Measurements from ENCODE around the gene CHRM2.

The CHRM2 gene

GRCh38 chr7:136910771-136911170 lies 42.3 kb downstream of the CHRM2 start:
- Histone ChIP-seq H3K4me1 (ENCODE audit: insufficient read depth, poor library complexity, severe bottlenecking) (no peaks in the 10 kb centered on the region), H3K27ac (ENCODE audit: poor library complexity, severe bottlenecking) (no peak overlapping the region), H3K36me3 (ENCODE audit: low read depth) (no peaks in the 10 kb centered on the region), H3K9me3 (ENCODE audit: severe bottlenecking) (no peaks in the 10 kb centered on the region), H3K27me3 (ENCODE audit: insufficient read depth, poor library complexity, severe bottlenecking) (no peaks in the 10 kb centered on the region), H3K4me3 (ENCODE audit: severe bottlenecking) (no peak overlapping the region)
- TF ChIP-seq, protein P1, sequence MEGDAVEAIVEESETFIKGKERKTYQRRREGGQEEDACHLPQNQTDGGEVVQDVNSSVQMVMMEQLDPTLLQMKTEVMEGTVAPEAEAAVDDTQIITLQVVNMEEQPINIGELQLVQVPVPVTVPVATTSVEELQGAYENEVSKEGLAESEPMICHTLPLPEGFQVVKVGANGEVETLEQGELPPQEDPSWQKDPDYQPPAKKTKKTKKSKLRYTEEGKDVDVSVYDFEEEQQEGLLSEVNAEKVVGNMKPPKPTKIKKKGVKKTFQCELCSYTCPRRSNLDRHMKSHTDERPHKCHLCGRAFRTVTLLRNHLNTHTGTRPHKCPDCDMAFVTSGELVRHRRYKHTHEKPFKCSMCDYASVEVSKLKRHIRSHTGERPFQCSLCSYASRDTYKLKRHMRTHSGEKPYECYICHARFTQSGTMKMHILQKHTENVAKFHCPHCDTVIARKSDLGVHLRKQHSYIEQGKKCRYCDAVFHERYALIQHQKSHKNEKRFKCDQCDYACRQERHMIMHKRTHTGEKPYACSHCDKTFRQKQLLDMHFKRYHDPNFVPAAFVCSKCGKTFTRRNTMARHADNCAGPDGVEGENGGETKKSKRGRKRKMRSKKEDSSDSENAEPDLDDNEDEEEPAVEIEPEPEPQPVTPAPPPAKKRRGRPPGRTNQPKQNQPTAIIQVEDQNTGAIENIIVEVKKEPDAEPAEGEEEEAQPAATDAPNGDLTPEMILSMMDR (IDR thresholded peaks at IDR 0.05; ENCODE audit: poor library complexity, severe bottlenecking) = no peak
- DNase-seq (ENCODE audit: low spot score) (no peak), ATAC-seq (ENCODE audit: low read depth) (no peak)

GRCh38 chr7:136911344-136911743 lies 42.9 kb downstream of the CHRM2 start:
- Histone ChIP-seq H3K36me3 (ENCODE audit: low read depth) (no peaks in the 10 kb centered on the region), H3K27ac (ENCODE audit: poor library complexity, severe bottlenecking) (no peak overlapping the region), H3K4me3 (ENCODE audit: severe bottlenecking) (no peak overlapping the region), H3K27me3 (ENCODE audit: insufficient read depth, poor library complexity, severe bottlenecking) (no peaks in the 10 kb centered on the region), H3K4me1 (ENCODE audit: insufficient read depth, poor library complexity, severe bottlenecking) (no peaks in the 10 kb centered on the region), H3K9me3 (ENCODE audit: severe bottlenecking) (no peaks in the 10 kb centered on the region)
- DNase-seq (ENCODE audit: low spot score) (no peak), ATAC-seq (ENCODE audit: low read depth) (no peak)
- TF ChIP-seq, protein P1 (IDR thresholded peaks at IDR 0.05; ENCODE audit: poor library complexity, severe bottlenecking) = no peak

GRCh38 chr7:136912339-136912738 lies 43.9 kb downstream of the CHRM2 start:
- Histone ChIP-seq H3K4me1 (ENCODE audit: insufficient read depth, poor library complexity, severe bottlenecking) (no peaks in the 10 kb centered on the region), H3K27ac (ENCODE audit: poor library complexity, severe bottlenecking) (no peak overlapping the region), H3K27me3 (ENCODE audit: insufficient read depth, poor library complexity, severe bottlenecking) (no peaks in the 10 kb centered on the region), H3K4me3 (ENCODE audit: severe bottlenecking) (no peak overlapping the region), H3K36me3 (ENCODE audit: low read depth) (no peaks in the 10 kb centered on the region), H3K9me3 (ENCODE audit: severe bottlenecking) (no peaks in the 10 kb centered on the region)
- DNase-seq (ENCODE audit: low spot score) (no peak), ATAC-seq (ENCODE audit: low read depth) (no peak)
- TF ChIP-seq, protein P1 (IDR thresholded peaks at IDR 0.05; ENCODE audit: poor library complexity, severe bottlenecking) = no peak

- TF ChIP-seq, protein P1 (IDR thresholded peaks at IDR 0.05; ENCODE audit: poor library complexity, severe bottlenecking) = no peak
- Histone ChIP-seq H3K4me3 (ENCODE audit: severe bottlenecking) (no peak overlapping the region), H3K27ac (ENCODE audit: poor library complexity, severe bottlenecking) (no peak overlapping the region), H3K27me3 (ENCODE audit: insufficient read depth, poor library complexity, severe bottlenecking) (no peaks in the 10 kb centered on the region), H3K36me3 (ENCODE audit: low read depth) (no peaks in the 10 kb centered on the region), H3K9me3 (ENCODE audit: severe bottlenecking) (no peaks in the 10 kb centered on the region), H3K4me1 (ENCODE audit: insufficient read depth, poor library complexity, severe bottlenecking) (no peaks in the 10 kb centered on the region)
- no peak for ATAC-seq (ENCODE audit: low read depth)
- no peak for DNase-seq (ENCODE audit: low spot score)
These were observed 45.6 kb downstream of the CHRM2 start for GRCh38 chr7:136914016-136914415.

DNA sequence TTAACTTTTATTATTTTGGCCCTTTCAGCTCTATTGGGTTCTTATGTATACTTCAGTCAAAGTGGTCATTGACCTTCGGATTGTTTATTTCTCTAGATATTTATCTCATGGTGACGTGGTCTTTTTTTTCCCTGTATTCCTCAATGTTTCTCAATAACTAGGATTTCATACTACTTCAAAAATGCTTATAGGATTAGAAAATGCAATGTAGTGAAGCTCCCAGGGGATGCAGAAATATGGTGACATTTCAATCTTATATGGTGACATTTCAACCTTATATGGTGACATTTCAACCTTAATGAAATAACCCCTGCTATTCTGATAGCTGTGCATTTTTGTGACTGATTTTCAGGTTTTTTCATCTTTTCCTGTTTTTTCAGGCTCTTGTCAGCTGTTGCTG lies 51.4 kb downstream of the CHRM2 start:
- TF ChIP-seq, protein P1 (IDR thresholded peaks at IDR 0.05; ENCODE audit: poor library complexity, severe bottlenecking) = no peak
- no peak for DNase-seq (ENCODE audit: low spot score)
- no peaks in the 10 kb centered on the region for H3K9me3 ChIP-seq (ENCODE audit: severe bottlenecking)
- no peaks in the 10 kb centered on the region for H3K4me1 ChIP-seq (ENCODE audit: insufficient read depth, poor library complexity, severe bottlenecking)
- H3K4me3 ChIP-seq (ENCODE audit: severe bottlenecking) = no peak overlapping the region
- H3K27ac ChIP-seq (ENCODE audit: poor library complexity, severe bottlenecking) = no peak overlapping the region
- H3K36me3 ChIP-seq (ENCODE audit: low read depth) = no peaks in the 10 kb centered on the region
- no peak for ATAC-seq (ENCODE audit: low read depth)
- H3K27me3 ChIP-seq (ENCODE audit: insufficient read depth, poor library complexity, severe bottlenecking) = peaks cover 5% of the 10 kb centered on the region
